Hepatocyte (in vitro differentiated cells): ENCODE measurements around the gene EFCAB6. TPM values are rescaled to one million over a fixed set of nuclear protein-coding genes. Genes with fewer than 3 reads are reported as not detected.

ENCODE experiments used
- DNase-seq: peaks from one replicate; pipeline ENCODE4 v3.0.0-alpha.2; 2016; ENCODE audit warnings: low spot score
- H2AFZ ChIP-seq: fragments of 200-600 bp; sonication (generic); 2 replicates; pipeline ENCODE4 v1.6.0; 2016; ENCODE audit warnings: antibody characterized with exemption, mild to moderate bottlenecking
- H3K27ac ChIP-seq: fragments of 200-600 bp; sonication (generic); 2 replicates; pipeline ENCODE4 v1.5.1; 2016; ENCODE audit warnings: mild to moderate bottlenecking
- H3K27me3 ChIP-seq: fragments of 200-600 bp; sonication (generic); 2 replicates; pipeline ENCODE4 v1.6.1; 2016
- H3K36me3 ChIP-seq: fragments of 200-600 bp; sonication (generic); replicated peaks from 2 replicates; pipeline ENCODE4 v1.5.1; 2016; ENCODE audit warnings: low read depth; ENCODE audit not compliant: insufficient read depth
- H3K4me1 ChIP-seq: fragments of 200-600 bp; sonication (generic); 2 replicates; pipeline ENCODE4 v1.5.1; 2016; ENCODE audit warnings: mild to moderate bottlenecking, moderate library complexity; ENCODE audit not compliant: insufficient read depth
- H3K4me2 ChIP-seq: fragments of 200-600 bp; sonication (generic); 2 replicates; pipeline ENCODE4 v1.6.0; 2016
- H3K4me3 ChIP-seq: fragments of 200-600 bp; sonication (generic); 2 replicates; pipeline ENCODE4 v1.5.1; 2016; ENCODE audit warnings: mild to moderate bottlenecking
- H3K79me2 ChIP-seq: fragments of 200-600 bp; sonication (generic); 2 replicates; pipeline ENCODE4 v1.6.0; 2017; ENCODE audit warnings: mild to moderate bottlenecking
- H3K9me2 ChIP-seq: fragments of 200-600 bp; sonication (generic); replicated peaks from 2 replicates; pipeline ENCODE4 v1.6.0; 2017; ENCODE audit warnings: mild to moderate bottlenecking; ENCODE audit not compliant: insufficient read depth
- H3K9me3 ChIP-seq: fragments of 200-600 bp; sonication (generic); 2 replicates; pipeline ENCODE4 v1.5.1; 2016; ENCODE audit warnings: low read depth, mild to moderate bottlenecking
- H4K20me1 ChIP-seq: fragments of 200-600 bp; sonication (generic); 2 replicates; pipeline ENCODE4 v1.6.0; 2016; ENCODE audit warnings: mild to moderate bottlenecking; ENCODE audit not compliant: insufficient read depth, poor library complexity, severe bottlenecking
- EZH2 ChIP-seq: fragments of 200-600 bp; sonication (generic); IDR thresholded peaks from 2 replicates; pipeline ENCODE4 v1.6.1; 2016; ENCODE audit warnings: antibody characterized with exemption, mild to moderate bottlenecking, borderline replicate concordance
- EZH2phosphoT487 ChIP-seq: fragments of 200-600 bp; sonication (generic); IDR thresholded peaks from one replicate; pipeline ENCODE4 v1.6.1; 2018; ENCODE audit warnings: antibody characterized with exemption, mild to moderate bottlenecking, low read depth, moderate library complexity; ENCODE audit not compliant: unreplicated experiment, severe bottlenecking
- WGBS: methylation state at CpG from one replicate; pipeline ENCODE4 v1.1.6; 2016; ENCODE audit warnings: low lambda C conversion rate; ENCODE audit errors: missing lambda C conversion rate; 5-methylcytosine and 5-hydroxymethylcytosine counted together
- polyA plus RNA-seq: library from polyadenylated mRNA; unstranded; fragments of >200 nt; fragmentation: Nextera tagmentation; extraction: Ambion mirVana; gene quantifications from 2 replicates; pipeline ENCODE4 v1.2.1, GENCODE V29; 2016
- total RNA-seq: library from RNA; depleted of rRNA; stranded (reverse); fragments of >200 nt; gene quantifications from 2 replicates; pipeline ENCODE4 v1.2.3, GENCODE V29; 2014
- TF ChIP-seq, protein P1 (sequence below): fragments of 200-600 bp; sonication (generic); IDR thresholded peaks from 2 replicates; pipeline ENCODE4 v1.5.1; 2016; ENCODE audit warnings: antibody characterized with exemption, mild to moderate bottlenecking; ENCODE audit not compliant: poor library complexity

Gene EFCAB6
- total and polyA plus RNA-seq, 2 experiments from 2014 or later = 0.59 to 2.1 TPM

DNA sequence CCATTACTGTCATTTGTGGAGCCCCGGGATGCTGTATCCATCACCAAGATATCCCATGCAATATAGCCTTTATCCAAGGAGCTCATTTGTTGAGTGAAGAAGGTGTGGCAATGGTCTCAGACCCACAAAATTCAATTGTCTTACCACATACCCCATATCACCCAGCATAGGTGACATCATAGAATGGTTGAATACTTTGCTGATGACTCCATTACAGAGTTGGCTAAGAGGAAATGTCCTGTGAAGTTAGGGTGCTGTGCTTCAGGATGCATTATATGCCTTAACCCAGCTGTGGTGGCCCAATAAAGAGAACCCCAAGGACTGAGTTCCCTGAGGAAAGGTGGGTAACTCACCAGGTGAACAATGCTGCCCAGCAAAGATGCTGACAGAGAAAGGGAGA, 113.7 kb downstream of the EFCAB6 start:
- H3K4me3 ChIP-seq = no peak overlapping the region
- H3K27me3 ChIP-seq = no peaks in the 10 kb centered on the region
- H3K9me2 ChIP-seq = no peaks in the 10 kb centered on the region
- no peaks in the 10 kb centered on the region for H4K20me1 ChIP-seq
- WGBS = 94% methylated on average over 1 of the region's 1 CpG
- TF ChIP-seq, protein P1, sequence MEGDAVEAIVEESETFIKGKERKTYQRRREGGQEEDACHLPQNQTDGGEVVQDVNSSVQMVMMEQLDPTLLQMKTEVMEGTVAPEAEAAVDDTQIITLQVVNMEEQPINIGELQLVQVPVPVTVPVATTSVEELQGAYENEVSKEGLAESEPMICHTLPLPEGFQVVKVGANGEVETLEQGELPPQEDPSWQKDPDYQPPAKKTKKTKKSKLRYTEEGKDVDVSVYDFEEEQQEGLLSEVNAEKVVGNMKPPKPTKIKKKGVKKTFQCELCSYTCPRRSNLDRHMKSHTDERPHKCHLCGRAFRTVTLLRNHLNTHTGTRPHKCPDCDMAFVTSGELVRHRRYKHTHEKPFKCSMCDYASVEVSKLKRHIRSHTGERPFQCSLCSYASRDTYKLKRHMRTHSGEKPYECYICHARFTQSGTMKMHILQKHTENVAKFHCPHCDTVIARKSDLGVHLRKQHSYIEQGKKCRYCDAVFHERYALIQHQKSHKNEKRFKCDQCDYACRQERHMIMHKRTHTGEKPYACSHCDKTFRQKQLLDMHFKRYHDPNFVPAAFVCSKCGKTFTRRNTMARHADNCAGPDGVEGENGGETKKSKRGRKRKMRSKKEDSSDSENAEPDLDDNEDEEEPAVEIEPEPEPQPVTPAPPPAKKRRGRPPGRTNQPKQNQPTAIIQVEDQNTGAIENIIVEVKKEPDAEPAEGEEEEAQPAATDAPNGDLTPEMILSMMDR = no peak
- no peak for TF ChIP-seq EZH2phosphoT487
- TF ChIP-seq EZH2 = no peak
- no peak overlapping the region for H3K4me2 ChIP-seq
- H3K36me3 ChIP-seq = no peaks in the 10 kb centered on the region
- H3K4me1 ChIP-seq = no peaks in the 10 kb centered on the region
- no peak for DNase-seq
- no peak overlapping the region for H2AFZ ChIP-seq
- no peaks in the 10 kb centered on the region for H3K9me3 ChIP-seq
- no peaks in the 10 kb centered on the region for H3K79me2 ChIP-seq
- H3K27ac ChIP-seq = no peak overlapping the region

DNA sequence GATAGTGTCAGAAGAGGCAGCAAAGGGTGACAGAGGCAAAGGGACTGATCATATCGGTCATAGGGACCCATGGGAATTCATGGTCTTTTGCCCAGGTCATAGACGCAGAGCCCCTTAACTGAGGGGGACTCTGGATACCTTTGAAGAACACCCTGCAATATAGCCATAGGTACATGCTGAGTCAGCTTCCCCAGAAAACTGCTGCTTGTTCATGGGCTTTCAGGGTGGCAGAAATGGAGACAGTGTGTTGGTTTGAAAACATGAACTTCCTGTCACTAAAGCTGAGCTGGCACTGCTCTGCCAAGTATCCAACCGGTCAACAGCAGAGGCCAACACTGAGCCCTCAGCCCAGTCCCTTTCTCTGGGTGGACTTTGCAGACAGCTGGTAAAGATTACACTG, 114.2 kb downstream of the EFCAB6 start:
- no peaks in the 10 kb centered on the region for H3K9me2 ChIP-seq
- no peak overlapping the region for H3K4me3 ChIP-seq
- H3K4me2 ChIP-seq = no peak overlapping the region
- H3K4me1 ChIP-seq = no peaks in the 10 kb centered on the region
- no peak for DNase-seq
- H3K9me3 ChIP-seq = no peaks in the 10 kb centered on the region
- no peaks in the 10 kb centered on the region for H3K36me3 ChIP-seq
- no peaks in the 10 kb centered on the region for H3K79me2 ChIP-seq
- no peaks in the 10 kb centered on the region for H4K20me1 ChIP-seq
- H3K27ac ChIP-seq = no peak overlapping the region
- no peak for TF ChIP-seq EZH2phosphoT487
- TF ChIP-seq, protein P1 = no peak
- TF ChIP-seq EZH2 = no peak
- H2AFZ ChIP-seq = no peak overlapping the region
- H3K27me3 ChIP-seq = no peaks in the 10 kb centered on the region
- 94% methylated on average over 3 of the region's 3 CpGs for whole genome bisulfite sequencing

DNA sequence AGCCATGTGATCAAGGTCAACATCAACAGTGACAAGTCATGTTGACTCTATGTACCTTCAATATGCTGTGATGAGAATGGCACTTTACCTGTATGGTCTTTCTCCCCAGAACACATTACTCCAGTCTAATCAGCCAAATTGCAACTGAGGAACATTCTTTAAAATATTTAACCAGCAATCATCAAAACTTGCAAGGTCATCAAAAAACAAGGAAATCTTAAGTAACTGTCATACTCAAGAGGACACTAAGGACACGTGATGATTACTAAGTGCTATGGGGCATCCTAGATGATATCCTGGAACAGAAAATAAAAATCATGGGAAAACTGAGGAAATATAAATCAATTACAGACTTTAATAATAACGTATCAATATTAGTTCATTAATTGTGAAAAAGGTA, 118.9 kb downstream of the EFCAB6 start:
- Histone ChIP-seq H3K9me2 (no peaks in the 10 kb centered on the region), H2AFZ (no peak overlapping the region), H3K27ac (no peak overlapping the region), H3K4me2 (no peak overlapping the region), H3K4me1 (no peaks in the 10 kb centered on the region), H4K20me1 (no peaks in the 10 kb centered on the region), H3K79me2 (no peaks in the 10 kb centered on the region), H3K27me3 (no peaks in the 10 kb centered on the region), H3K4me3 (no peak overlapping the region), H3K9me3 (no peaks in the 10 kb centered on the region), H3K36me3 (no peaks in the 10 kb centered on the region)
- TF ChIP-seq EZH2 (no peak), EZH2phosphoT487 (no peak)
- TF ChIP-seq, protein P1 = no peak
- no peak for DNase-seq
- WGBS = 90% methylated on average over 2 of the region's 2 CpGs

DNA sequence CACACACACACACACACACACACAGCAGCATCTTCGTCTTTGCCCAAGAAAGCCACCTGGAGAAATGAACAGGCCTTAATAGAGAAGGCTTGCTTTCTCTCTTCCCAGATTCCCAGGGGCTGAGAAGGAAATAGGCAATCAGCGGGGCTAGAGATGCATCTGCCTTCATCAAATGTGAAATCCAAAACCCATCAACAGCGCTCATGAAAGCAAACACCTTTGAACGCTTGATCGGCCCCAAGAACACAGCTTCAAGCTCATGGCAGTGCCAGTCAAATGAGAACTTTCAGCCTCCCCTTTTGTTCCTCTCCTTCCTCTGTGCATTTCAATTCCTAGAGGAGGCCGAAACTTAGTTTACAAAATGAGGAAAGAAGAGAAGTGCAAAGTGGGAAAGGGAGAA, 122.7 kb downstream of the EFCAB6 start:
- H3K79me2 ChIP-seq = no peaks in the 10 kb centered on the region
- H3K9me2 ChIP-seq = no peaks in the 10 kb centered on the region
- H4K20me1 ChIP-seq = no peaks in the 10 kb centered on the region
- H2AFZ ChIP-seq = no peak overlapping the region
- TF ChIP-seq, protein P1 = no peak
- TF ChIP-seq EZH2 (no peak), EZH2phosphoT487 (no peak)
- H3K9me3 ChIP-seq = no peaks in the 10 kb centered on the region
- H3K4me3 ChIP-seq = no peak overlapping the region
- H3K27me3 ChIP-seq = no peaks in the 10 kb centered on the region
- H3K4me1 ChIP-seq = no peaks in the 10 kb centered on the region
- DNase-seq = no peak
- 81% methylated on average over 6 of the region's 6 CpGs for WGBS
- no peak overlapping the region for H3K4me2 ChIP-seq
- no peak overlapping the region for H3K27ac ChIP-seq
- H3K36me3 ChIP-seq = no peaks in the 10 kb centered on the region
